Measurements from ENCODE around the gene HOOK2. TPM values are rescaled to one million over a fixed set of nuclear protein-coding genes. Genes with fewer than 3 reads are reported as not detected.

Gene HOOK2
- total and polyA plus RNA-seq, 9 of the 15 experiments (the other 6 are each of a cell fraction or from before 2014, with no cell fraction given) = 1.3 to 17.2 (median 9.9) TPM

GRCh38 chr19:12733369-12734214 lies 41.8 kb downstream of the HOOK2 start (continued):
- TF ChIP-seq ARID3B (CRISPR knock-in tag; IDR thresholded peaks at IDR 0.05; ENCODE audit: borderline replicate concordance) (no peak), ZNF282 (CRISPR knock-in tag; IDR thresholded peaks at IDR 0.05) (no peak), DDX20 (tag; IDR thresholded peaks at IDR 0.05; ENCODE audit: low read depth) (no peak), GABPB2 (CRISPR knock-in tag; conservative IDR thresholded peaks at IDR 0.05) (no peak), RFX1 (IDR thresholded peaks at IDR 0.05) (no peak), ZNF584 (CRISPR knock-in tag; IDR thresholded peaks at IDR 0.05; ENCODE audit: low read depth) (no peak), ZNF41 (CRISPR knock-in tag; conservative IDR thresholded peaks at IDR 0.05) (no peak), KAT7 (CRISPR knock-in tag; IDR thresholded peaks at IDR 0.05; ENCODE audit: borderline replicate concordance) (no peak), RREB1 (CRISPR knock-in tag; IDR thresholded peaks at IDR 0.05) (no peak), NR0B1 (IDR thresholded peaks at IDR 0.05; ENCODE audit: partially characterized antibody) (no peak), PBX2 (CRISPR knock-in tag; IDR thresholded peaks at IDR 0.05; ENCODE audit: low read depth) (no peak), PBX2 (tag; conservative IDR thresholded peaks at IDR 0.05; ENCODE audit: low read depth) (no peak), CCNT2 (IDR thresholded peaks at IDR 0.05; ENCODE audit: borderline replicate concordance, extremely low read depth, insufficient read length, low read depth, low read length) (no peak)
